ENCODE results near the gene DDIT4. TPM values are rescaled to one million over a fixed set of nuclear protein-coding genes. Genes with fewer than 3 reads are reported as not detected.
A peak's percentile ranks its signal among the peaks of the same experiment; 100 is the strongest.

Gene DDIT4
- total and polyA plus RNA-seq, 2 of the 4 experiments (the other 2 are of a cell fraction), result 59.6 to 108 TPM

DNA sequence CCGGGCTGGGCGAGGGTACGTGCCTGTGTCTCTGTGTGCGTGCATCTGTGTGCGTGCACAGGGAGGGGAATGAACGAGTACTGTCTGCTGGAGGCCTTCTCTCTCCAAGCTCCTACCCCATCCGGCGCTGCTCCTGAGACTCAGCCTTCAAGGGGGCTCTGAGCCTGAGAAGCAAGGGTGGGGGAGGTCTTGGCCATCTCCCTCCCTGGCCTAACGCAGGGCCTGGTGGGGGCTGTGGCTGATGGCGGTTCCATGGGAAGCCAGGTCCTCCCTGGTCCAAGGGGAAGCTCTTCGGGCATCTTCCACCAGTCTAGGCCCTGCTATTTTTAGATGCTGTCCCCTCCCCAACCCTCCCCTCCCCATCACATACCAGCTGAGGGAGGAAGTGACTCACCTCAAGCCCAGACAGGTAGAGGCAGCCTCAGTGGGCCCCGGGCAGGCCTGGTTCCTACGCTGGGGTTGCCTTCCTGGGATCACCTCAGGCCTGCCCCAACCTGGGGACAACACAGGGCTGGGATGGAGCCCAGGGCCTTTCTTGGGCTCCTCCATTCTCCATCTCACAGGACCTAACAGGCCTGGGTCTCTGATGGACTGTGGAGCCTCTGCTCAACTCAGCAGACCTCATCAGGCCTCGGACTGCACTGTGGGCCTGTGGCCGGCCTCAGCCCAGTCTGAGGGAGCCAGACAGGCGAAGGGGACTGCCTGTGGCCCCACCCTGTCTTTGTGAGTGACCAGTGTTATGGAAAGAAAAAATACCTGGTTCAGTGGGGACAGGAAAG, 48.7 kb downstream of the DDIT4 start:
- in situ Hi-C loops (cut with MboI; ENCODE audit: low sequenced_read_pairs) (loop anchor here (10.0 kb wide), 1 partner anchor 358 kb away; the partner anchor contains the start of gene CHST3), dilution Hi-C loops (cut with HindIII; ENCODE audit: low sequenced_read_pairs, unreplicated experiment) (no loop called here), intact Hi-C loops (cut with micrococcal nuclease) (no loop called here)
- DNase-seq (no peak), ATAC-seq (ENCODE audit: low read depth) (no peak)
- peak overlapping the region; percentile 98 for H2BK120ac ChIP-seq (ENCODE audit: low read depth, low read length)
- peak overlapping the region; percentile 96 for H3K27ac ChIP-seq (ENCODE audit: insufficient read depth, low read length)
- H3K23ac ChIP-seq (ENCODE audit: low read depth, low read length), result peak overlapping the region; percentile 89; the same call in 1 of the 2 replicates
- CTCF ChIA-PET, result no interaction called here
- peaks cover 0 to 22% of the 10 kb centered on the region in 2 experiments; a peak in 2 of 4 replicates for H3K79me1 ChIP-seq (ENCODE audit: low read depth in 1 of 2, low read length in 2 of 2)
- H3K56ac ChIP-seq (ENCODE audit: extremely low read depth, insufficient read depth, low read length), result 0 out of 2 replicates have a peak overlapping the region, but pooled peaks have one; percentile 3
- no peaks in the 10 kb centered on the region for H4K20me1 ChIP-seq (ENCODE audit: insufficient read depth, low read length)
- no peak overlapping the region for H3K9ac ChIP-seq (ENCODE audit: low read depth, low read length)
- H4K8ac ChIP-seq (ENCODE audit: low read depth in 2 of 2, low read length in 2 of 2), result peak overlapping the region; percentile 92 to 99; a peak in 3 of 4 replicates
- H4K91ac ChIP-seq (ENCODE audit: insufficient read depth, low read depth, low read length), result peak overlapping the region; percentile 99
- H4K5ac ChIP-seq (ENCODE audit: low read depth, low read length), result peak overlapping the region; percentile 12; the same call in 1 of the 2 replicates
- H2BK20ac ChIP-seq (ENCODE audit: low read depth, low read length), result peak overlapping the region; percentile 91
- peaks cover 21% of the 10 kb centered on the region for H3K9me1 ChIP-seq (ENCODE audit: insufficient read depth, low read length)
- BruUV-seq (replicated peaks), result no TSS peak
- no peak overlapping the region for H3K4me3 ChIP-seq (ENCODE audit: insufficient read depth, low read depth, low read length)
- H3K27me3 ChIP-seq (ENCODE audit: control insufficient read depth, insufficient read depth, low read length), result no peaks in the 10 kb centered on the region
- no peaks in the 10 kb centered on the region for H3K36me3 ChIP-seq (ENCODE audit: control insufficient read depth, insufficient read depth, low read length)
- peak overlapping the region; percentile 93 for H2BK5ac ChIP-seq (ENCODE audit: low read depth, low read length, poor library complexity, severe bottlenecking)
- POLR2A ChIA-PET (ENCODE audit: unreplicated experiment), result interaction anchor here (0.6 kb wide), 1 partner anchor 40 kb away, joined by 3 read pairs; no protein-coding TSS in a partner anchor
- H3K4me1 ChIP-seq (ENCODE audit: control insufficient read depth, insufficient read depth, low read length), result peaks cover 42% of the 10 kb centered on the region
- no peak for TF ChIP-seq MAZ (IDR thresholded peaks at IDR 0.05; ENCODE audit: borderline replicate concordance, low read depth, low read length)
- H2BK15ac ChIP-seq (ENCODE audit: low read depth, low read length), result peak overlapping the region; percentile 97; the same call in 2 of the 3 replicates
- H2AFZ ChIP-seq (replicated peaks; ENCODE audit: low read length, poor library complexity), result peak overlapping the region; percentile 84
- no peaks in the 10 kb centered on the region for H3K9me3 ChIP-seq (ENCODE audit: control insufficient read depth, insufficient read depth, low read length)
- WGBS, 2 experiments (ENCODE audit: extremely low coverage in 2 of 2, insufficient read length in 1 of 2), result 96% methylated on average over 5 of the region's 16 CpGs; no CpG with 5 or more reads in 1 of the 2 experiments
- peak overlapping the region; percentile 92 for H3K14ac ChIP-seq (replicated peaks; ENCODE audit: low read depth, low read length)
- peak overlapping the region; percentile 100 for H2AK5ac ChIP-seq (ENCODE audit: low read depth, low read length)
- H3K18ac ChIP-seq (ENCODE audit: low read depth, low read length), result peak overlapping the region; percentile 44
- H3K4ac ChIP-seq (ENCODE audit: low read depth, low read length), result peak overlapping the region; percentile 98
- H3K4me2 ChIP-seq (ENCODE audit: low read depth, low read length), result no peak overlapping the region
- H2AK9ac ChIP-seq (replicated peaks; ENCODE audit: low read depth, low read length, poor library complexity), result peak overlapping the region; percentile 97
